ENCODE results near the gene ANGPTL1.

ANGPTL1 gene

GRCh38 chr1:178802873-178803272 lies 68.0 kb downstream of the ANGPTL1 start:
- no peaks in the 10 kb centered on the region for H3K9me3 Mint-ChIP-seq
- H3K27me3 Mint-ChIP-seq, result no peaks in the 10 kb centered on the region
- no peaks in the 10 kb centered on the region for H3K4me1 Mint-ChIP-seq
- DNase-seq (ENCODE audit: low spot score in 2 of 2) (no peak), ATAC-seq (replicated peaks; ENCODE audit: extremely low read depth, poor library complexity, severe bottlenecking) (no peak)
- H3K4me3 Mint-ChIP-seq, result no peak overlapping the region
- H3K27ac Mint-ChIP-seq (ENCODE audit: low read depth), result no peak overlapping the region
- peaks cover 2% of the 10 kb centered on the region for H3K36me3 Mint-ChIP-seq (ENCODE audit: insufficient read depth)
